Activated B cell treated with CpG ODN at 0.5 μM for 24 hours (primary cell): ENCODE results near the gene UQCRFS1. TPM values are rescaled to one million over a fixed set of nuclear protein-coding genes. Genes with fewer than 3 reads are reported as not detected.
"Not testable (repeated sequence)": the region's sequence is repeated elsewhere in the genome, so short reads cannot be mapped to it uniquely, and the experiment has no call there.

ENCODE experiments used
- ATAC-seq: fragments of 200-7000 bp; cut with Tn5 transposase; one replicate; pipeline ENCODE4 v1.10.0; 2021; ENCODE audit warnings: low read depth, mild to moderate bottlenecking, moderate library complexity
- CTCF ChIA-PET: fragments of 350-600 bp; sonication (Branson Sonifier 250); formaldehyde crosslinking; loops from one replicate; lab custom pipeline; 2021; ENCODE audit warnings: antibody characterized with exemption; lab: Charles Lee
- POLR2A ChIA-PET: fragments of 350-600 bp; sonication (Branson Sonifier 250); formaldehyde crosslinking; loops from one replicate; lab custom pipeline; 2021; ENCODE audit warnings: antibody characterized with exemption; lab: Charles Lee
- DNase-seq: peaks from one replicate; pipeline ENCODE4 v3.0.0; 2022
- H3K27ac Mint-ChIP-seq: one replicate; pipeline ENCODE4 v1.8.0; 2020; ENCODE audit warnings: mixed read lengths
- H3K27me3 Mint-ChIP-seq: one replicate; pipeline ENCODE4 v1.8.0; 2021; ENCODE audit warnings: mixed read lengths
- H3K36me3 Mint-ChIP-seq: one replicate; pipeline ENCODE4 v1.8.0; 2021; ENCODE audit warnings: low read depth, mixed read lengths
- H3K4me1 Mint-ChIP-seq: one replicate; pipeline ENCODE4 v1.8.0; 2021; ENCODE audit warnings: mixed read lengths
- H3K4me3 Mint-ChIP-seq: one replicate; pipeline ENCODE4 v1.8.0; 2020; ENCODE audit warnings: mild to moderate bottlenecking, mixed read lengths
- H3K9me3 Mint-ChIP-seq: one replicate; pipeline ENCODE4 v1.8.0; 2020; ENCODE audit warnings: mixed read lengths
- intact Hi-C: fragments of 100-400 bp; cut with micrococcal nuclease; formaldehyde crosslinking; loops from one replicate; pipeline ENCODE4 v1.15.1; 2024
- total RNA-seq: library from RNA; stranded (reverse); gene quantifications from 2 replicates; pipeline ENCODE4 v1.2.3, GENCODE V29; 2022
- TF ChIP-seq, protein P1 (sequence below): fragments of 200-600 bp; IDR thresholded peaks from one replicate; pipeline ENCODE4 v1.8.0; 2022; ENCODE audit warnings: antibody characterized with exemption, mild to moderate bottlenecking

Gene UQCRFS1
- total RNA-seq, 1 donor from 2014 or later, result 24.4 TPM

DNA sequence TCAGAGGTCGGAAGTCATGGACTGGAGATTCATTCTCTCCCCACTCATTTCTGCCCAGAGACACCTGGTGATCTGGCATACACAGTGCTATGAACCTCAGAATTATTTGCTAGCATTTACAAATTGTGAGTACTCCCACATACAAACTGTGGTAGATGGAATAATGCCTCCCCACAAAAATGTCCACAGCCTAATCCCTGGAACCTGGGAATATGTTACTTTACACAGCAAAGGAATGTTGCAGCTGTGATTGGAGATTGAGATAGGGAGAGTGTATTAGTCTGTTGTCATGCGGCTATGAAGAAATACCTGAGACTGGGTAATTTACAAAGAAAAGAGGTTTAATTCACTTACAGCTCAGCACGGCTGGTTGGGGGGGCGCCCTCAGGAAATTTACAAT, 3.1 kb upstream of the UQCRFS1 start:
- TF ChIP-seq, protein P1, sequence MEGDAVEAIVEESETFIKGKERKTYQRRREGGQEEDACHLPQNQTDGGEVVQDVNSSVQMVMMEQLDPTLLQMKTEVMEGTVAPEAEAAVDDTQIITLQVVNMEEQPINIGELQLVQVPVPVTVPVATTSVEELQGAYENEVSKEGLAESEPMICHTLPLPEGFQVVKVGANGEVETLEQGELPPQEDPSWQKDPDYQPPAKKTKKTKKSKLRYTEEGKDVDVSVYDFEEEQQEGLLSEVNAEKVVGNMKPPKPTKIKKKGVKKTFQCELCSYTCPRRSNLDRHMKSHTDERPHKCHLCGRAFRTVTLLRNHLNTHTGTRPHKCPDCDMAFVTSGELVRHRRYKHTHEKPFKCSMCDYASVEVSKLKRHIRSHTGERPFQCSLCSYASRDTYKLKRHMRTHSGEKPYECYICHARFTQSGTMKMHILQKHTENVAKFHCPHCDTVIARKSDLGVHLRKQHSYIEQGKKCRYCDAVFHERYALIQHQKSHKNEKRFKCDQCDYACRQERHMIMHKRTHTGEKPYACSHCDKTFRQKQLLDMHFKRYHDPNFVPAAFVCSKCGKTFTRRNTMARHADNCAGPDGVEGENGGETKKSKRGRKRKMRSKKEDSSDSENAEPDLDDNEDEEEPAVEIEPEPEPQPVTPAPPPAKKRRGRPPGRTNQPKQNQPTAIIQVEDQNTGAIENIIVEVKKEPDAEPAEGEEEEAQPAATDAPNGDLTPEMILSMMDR, result no peak
- Mint-ChIP-seq H3K27me3 (peaks cover 23% of the 10 kb centered on the region), H3K4me3 (no peak overlapping the region), H3K36me3 (peaks cover 13% of the 10 kb centered on the region), H3K4me1 (peaks cover 18% of the 10 kb centered on the region), H3K27ac (no peak overlapping the region), H3K9me3 (peaks cover 3% of the 10 kb centered on the region)
- CTCF ChIA-PET, result no interaction called here
- intact Hi-C loops, result loop anchor here (10.0 kb wide), 1 partner anchor 499 kb away; the partner anchor contains the start of gene C19orf12
- DNase-seq, result no peak
- ATAC-seq, result no peak
- POLR2A ChIA-PET, result no interaction called here

DNA sequence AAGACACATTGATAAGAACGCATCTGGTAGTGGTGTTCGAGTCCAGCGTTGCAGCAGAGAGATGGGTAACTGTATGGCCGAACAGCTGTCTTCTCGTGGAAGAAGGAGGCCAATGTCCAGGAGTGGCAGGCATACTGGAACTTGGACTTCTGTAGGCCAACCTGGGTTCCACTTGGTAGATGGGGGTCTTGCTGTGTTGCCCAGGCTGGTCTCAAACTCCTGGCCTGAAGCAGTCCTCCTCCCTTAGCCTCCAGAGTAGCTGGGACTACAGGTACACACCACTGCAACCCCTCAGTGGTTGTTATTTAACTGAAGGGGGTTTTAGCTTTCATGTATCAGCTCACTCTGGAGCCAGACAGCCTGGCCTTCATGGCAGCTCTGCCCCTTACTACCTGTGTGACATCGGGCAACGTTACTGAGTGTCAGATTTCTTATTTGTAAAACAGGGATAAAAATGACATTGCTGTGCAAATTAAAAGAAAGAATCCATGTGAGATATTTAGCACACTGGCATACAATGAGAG, 2.4 kb upstream of the UQCRFS1 start:
- TF ChIP-seq, protein P1, result no peak
- peaks cover 19% of the 10 kb centered on the region for H3K27me3 Mint-ChIP-seq
- no peak overlapping the region for H3K4me3 Mint-ChIP-seq
- no peak overlapping the region for H3K27ac Mint-ChIP-seq
- peaks cover 3% of the 10 kb centered on the region for H3K9me3 Mint-ChIP-seq
- intact Hi-C loops, result loop anchor here (10.0 kb wide), 1 partner anchor 499 kb away; the partner anchor contains the start of gene C19orf12
- H3K36me3 Mint-ChIP-seq, result peaks cover 17% of the 10 kb centered on the region
- peaks cover 21% of the 10 kb centered on the region for H3K4me1 Mint-ChIP-seq
- CTCF ChIA-PET, result no interaction called here
- POLR2A ChIA-PET, result no interaction called here
- DNase-seq, result no peak
- no peak for ATAC-seq

DNA sequence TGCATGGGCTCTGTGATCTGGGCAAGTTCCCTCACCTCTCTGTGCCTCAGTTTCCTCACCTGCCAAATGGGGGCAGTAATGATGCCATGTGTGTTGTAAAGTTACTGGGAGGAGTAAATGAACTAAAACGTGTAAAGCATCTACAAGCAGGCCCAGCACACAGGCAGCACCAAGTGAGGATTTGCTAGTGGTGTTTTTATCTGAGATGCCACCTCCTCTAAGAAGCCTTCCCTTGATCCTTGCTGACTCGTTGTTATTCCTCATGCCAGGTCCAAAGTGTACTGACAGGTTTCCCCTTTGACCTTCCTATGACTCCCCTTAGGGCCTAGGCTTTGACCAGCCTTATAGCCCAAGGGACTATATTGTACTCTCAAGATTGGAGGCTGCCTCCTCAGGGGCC, 1.5 kb upstream of the UQCRFS1 start:
- no peak for DNase-seq
- Mint-ChIP-seq H3K27me3 (peaks cover 19% of the 10 kb centered on the region), H3K27ac (no peak overlapping the region), H3K9me3 (peaks cover 3% of the 10 kb centered on the region), H3K36me3 (peaks cover 17% of the 10 kb centered on the region), H3K4me1 (peaks cover 28% of the 10 kb centered on the region), H3K4me3 (no peak overlapping the region)
- ChIA-PET CTCF (no interaction called here), POLR2A (no interaction called here)
- TF ChIP-seq, protein P1, result no peak
- intact Hi-C loops, result loop anchor here (10.0 kb wide), 1 partner anchor 500 kb away; the partner anchor contains the start of gene C19orf12
- ATAC-seq, result no peak

DNA sequence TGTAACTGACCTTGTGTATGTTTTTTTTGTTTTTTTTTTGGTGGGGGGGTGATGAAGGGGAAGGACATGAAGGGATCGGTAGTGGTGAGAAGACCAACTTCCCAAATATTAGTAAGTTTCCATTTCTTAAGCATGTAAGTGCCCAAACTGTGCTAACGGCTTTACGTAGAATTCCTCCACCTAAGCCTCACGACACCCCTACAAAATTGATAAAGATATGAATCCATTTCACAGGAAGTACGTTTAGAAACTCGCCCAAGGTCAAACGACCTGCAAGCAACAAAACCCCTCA, 649 bp downstream of the UQCRFS1 start:
- CTCF ChIA-PET, result no interaction called here
- POLR2A ChIA-PET, result interaction anchor here (0.6 to 1.1 kb wide), 3 partner anchors 11 to 599 kb away, joined by 3 to 7 read pairs (median 5); partner anchors contain the start of gene POP4
- peak overlapping the region; percentile 88 for H3K27ac Mint-ChIP-seq
- H3K27me3 Mint-ChIP-seq, result peaks cover 5% of the 10 kb centered on the region
- ATAC-seq, result no peak
- intact Hi-C loops, result loop anchor here (2.0 to 10.0 kb wide), 3 partner anchors 502 to 1418 kb away; partner anchors contain the start of genes C19orf12 and URI1
- no peak for DNase-seq
- H3K4me3 Mint-ChIP-seq, result peak overlapping the region; percentile 92
- H3K4me1 Mint-ChIP-seq, result peaks cover 38% of the 10 kb centered on the region
- H3K9me3 Mint-ChIP-seq, result peaks cover 3% of the 10 kb centered on the region
- TF ChIP-seq, protein P1, result no peak
- peaks cover 29% of the 10 kb centered on the region for H3K36me3 Mint-ChIP-seq

DNA sequence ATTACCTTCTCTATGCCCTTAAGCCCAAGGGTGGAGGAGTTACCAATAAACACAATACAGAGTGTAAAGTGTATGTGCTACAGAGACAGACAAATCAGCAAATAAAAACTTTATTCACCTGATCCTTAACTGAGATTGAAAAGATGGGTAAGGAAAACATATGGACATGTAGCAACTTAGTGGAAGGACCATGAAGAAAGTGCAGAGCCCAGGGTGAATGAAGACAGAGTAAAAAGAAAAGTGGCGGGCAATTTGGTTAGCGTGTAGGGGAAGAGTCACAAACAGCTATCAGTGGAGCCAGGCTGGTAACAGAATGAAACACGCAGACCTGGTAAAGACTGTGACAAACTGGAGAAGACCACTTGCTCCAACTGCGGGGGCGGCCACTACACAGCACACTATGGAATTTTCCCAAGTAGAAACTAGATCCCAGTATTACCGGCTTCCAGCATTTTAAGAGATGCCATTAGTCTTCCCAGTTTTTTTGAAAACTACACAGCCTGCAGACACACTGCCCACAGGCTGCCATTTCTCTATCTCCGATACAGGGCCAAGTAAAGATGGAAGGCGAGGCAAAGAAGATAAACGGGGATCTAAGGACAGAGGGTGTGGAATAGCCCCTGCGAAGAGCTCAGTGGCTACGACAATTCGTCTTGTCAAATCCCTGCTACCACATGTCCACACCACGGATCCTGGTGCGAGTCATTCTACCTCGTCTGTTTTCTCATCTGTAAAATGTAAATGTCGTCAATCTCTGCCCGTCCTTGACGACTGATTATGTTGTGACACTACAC, 1.2 kb downstream of the UQCRFS1 start:
- Mint-ChIP-seq H3K27me3 (peaks cover 5% of the 10 kb centered on the region), H3K4me1 (peaks cover 38% of the 10 kb centered on the region), H3K4me3 (peak overlapping the region; percentile 92), H3K27ac (peak overlapping the region; percentile 88), H3K9me3 (peaks cover 3% of the 10 kb centered on the region), H3K36me3 (peaks cover 33% of the 10 kb centered on the region)
- ChIA-PET CTCF (no interaction called here), POLR2A (interaction anchor here (0.6 to 1.1 kb wide), 4 partner anchors 10 to 599 kb away, joined by 3 to 7 read pairs (median 6); partner anchors contain the start of gene POP4)
- DNase-seq (no peak), ATAC-seq (no peak)
- TF ChIP-seq, protein P1, result no peak
- intact Hi-C loops, result loop anchor here (2.0 to 10.0 kb wide), 3 partner anchors 503 to 1417 kb away; partner anchors contain the start of genes C19orf12 and URI1

DNA sequence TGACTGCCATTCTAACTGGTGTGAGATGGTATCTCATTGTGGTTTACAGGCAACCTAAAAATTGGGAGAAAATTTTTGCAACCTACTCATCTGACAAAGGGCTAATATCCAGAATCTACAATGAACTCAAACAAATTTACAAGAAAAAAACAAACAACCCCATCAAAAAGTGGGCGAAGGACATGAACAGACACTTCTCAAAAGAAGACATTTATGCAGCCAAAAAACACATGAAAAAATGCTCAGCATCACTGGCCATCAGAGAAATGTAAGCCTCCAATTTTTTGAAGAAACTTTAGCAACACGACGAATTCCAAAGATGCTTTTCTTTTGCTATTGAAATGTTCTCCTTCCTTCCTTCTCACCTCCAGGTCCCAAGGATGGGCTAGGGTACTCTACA, 1.9 kb downstream of the UQCRFS1 start:
- DNase-seq, H3K9me3 Mint-ChIP-seq, ATAC-seq, CTCF ChIA-PET, POLR2A ChIA-PET, H3K27me3 Mint-ChIP-seq: not testable (repeated sequence)
- peaks cover 40% of the 10 kb centered on the region for H3K36me3 Mint-ChIP-seq
- intact Hi-C loops, result loop anchor here (10.0 kb wide), 1 partner anchor 504 kb away; the partner anchor contains the start of gene C19orf12
- H3K4me3 Mint-ChIP-seq, result peak overlapping the region; percentile 92
- peak overlapping the region; percentile 88 for H3K27ac Mint-ChIP-seq
- H3K4me1 Mint-ChIP-seq, result peaks cover 38% of the 10 kb centered on the region

DNA sequence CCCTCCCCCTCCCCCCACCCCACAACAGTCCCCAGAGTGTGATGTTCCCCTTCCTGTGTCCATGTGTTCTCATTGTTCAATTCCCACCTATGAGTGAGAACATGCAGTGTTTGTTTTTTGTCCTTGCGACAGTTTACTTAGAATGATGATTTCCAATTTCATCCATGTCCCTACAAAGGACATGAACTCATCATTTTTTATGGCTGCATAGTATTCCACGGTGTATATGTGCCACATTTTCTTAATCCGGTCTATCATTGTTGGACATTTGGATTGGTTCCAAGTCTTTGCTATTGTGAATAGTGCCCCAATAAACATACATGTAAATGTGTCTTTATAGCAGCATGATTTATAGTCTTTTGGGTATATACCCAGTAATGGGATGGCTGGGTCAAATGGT, 2.4 kb downstream of the UQCRFS1 start:
- H3K27ac Mint-ChIP-seq, ATAC-seq, H3K4me3 Mint-ChIP-seq, H3K9me3 Mint-ChIP-seq, H3K27me3 Mint-ChIP-seq, POLR2A ChIA-PET, CTCF ChIA-PET, DNase-seq: not testable (repeated sequence)
- Mint-ChIP-seq H3K4me1 (peaks cover 40% of the 10 kb centered on the region), H3K36me3 (peaks cover 45% of the 10 kb centered on the region)
- intact Hi-C loops, result loop anchor here (10.0 kb wide), 1 partner anchor 504 kb away; the partner anchor contains the start of gene C19orf12
